ENCODE measurements around the gene PSD2.

The PSD2 gene

DNA sequence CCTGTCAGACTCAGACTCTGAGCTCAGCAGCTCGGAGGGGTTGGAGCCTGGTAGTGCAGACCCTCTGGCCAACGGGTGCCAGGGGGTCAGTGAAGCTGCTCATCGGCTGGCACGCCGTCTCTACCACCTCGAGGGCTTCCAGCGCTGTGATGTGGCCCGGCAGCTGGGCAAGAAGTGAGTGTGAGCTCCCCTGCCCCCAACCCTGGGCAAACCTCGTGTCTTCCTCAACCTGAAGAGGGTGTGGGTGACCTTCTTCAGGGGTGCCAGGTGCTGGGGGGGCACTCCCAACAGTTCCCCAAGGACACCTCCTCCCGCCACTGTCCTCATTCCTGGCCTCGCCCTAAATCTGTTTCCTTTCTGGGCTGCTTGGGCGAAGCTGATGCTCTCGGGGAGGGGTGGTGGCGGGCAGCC, 18.6 kb downstream of the PSD2 start:
- no peak for DNase-seq

- DNase-seq = no peak
Observed at GRCh38 chr5:139814704-139815280, 19.2 kb downstream of the PSD2 start.

GRCh38 chr5:139816566-139816965, 21.0 kb downstream of the PSD2 start:
- no peak for DNase-seq

GRCh38 chr5:139817362-139817761, 21.8 kb downstream of the PSD2 start:
- no peak for DNase-seq

- no peak for DNase-seq
Observed at GRCh38 chr5:139817970-139818369, 22.4 kb downstream of the PSD2 start.

DNA sequence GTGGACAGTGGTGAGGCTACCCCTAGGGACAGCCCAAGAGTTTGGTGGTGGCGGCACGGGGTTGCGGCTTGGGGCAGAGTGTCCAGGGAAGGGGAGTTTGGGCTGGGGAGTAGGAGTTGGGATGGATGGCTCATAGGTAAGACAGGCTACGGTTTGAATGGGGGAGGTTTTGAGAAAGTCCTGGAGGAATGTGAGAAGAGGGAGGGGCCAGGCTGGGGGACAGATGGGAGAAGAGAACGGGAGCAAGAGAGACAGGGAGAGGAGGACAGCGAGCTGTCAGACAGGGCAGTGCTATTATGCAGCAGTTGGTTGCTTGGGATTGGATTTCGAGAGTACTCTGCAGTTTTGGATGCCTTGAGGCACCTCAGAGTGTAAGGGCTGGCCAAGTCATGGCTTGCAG, 24.5 kb downstream of the PSD2 start:
- no peak for DNase-seq

GRCh38 chr5:139820606-139821005, 25.0 kb downstream of the PSD2 start:
- DNase-seq = no peak

DNA sequence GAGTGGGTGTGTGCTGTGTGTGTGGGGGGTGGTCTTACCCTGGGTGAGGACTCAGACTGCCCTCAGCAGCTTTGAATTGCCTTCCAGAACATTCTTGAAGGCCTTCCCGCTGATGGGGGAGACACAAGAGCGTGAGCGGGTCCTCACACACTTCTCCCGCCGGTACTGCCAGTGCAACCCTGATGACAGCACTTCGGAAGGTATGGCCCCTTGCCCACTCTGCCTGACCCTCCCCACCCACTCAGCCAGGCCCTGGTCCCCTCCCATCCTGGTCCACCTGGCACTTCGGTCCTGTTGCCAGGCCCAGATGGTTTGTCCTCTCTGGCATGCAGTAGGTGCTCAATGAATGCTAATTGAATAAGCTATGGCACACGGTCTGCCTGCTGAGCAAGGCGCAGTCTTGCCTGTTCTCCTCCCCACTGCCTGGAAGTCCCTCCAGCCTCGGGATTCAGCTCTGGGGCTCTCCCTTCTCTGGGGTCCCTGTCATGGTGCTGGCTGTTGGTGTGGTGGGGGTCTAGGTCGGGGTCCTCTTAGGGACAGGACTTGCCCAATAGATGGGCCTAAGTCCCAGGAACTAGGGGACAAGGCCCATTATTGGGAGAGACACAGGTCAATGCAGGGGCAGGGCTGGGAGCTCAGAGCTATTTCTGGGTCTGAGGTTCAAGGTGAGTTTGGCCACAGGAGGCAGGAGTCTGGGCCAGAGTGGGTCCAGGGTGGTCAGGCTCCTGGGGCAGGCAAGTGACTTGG, 26.4 kb downstream of the PSD2 start:
- no peak for DNase-seq

- DNase-seq = no peak
Observed at GRCh38 chr5:139822553-139823425, 27.2 kb downstream of the PSD2 start.

DNA sequence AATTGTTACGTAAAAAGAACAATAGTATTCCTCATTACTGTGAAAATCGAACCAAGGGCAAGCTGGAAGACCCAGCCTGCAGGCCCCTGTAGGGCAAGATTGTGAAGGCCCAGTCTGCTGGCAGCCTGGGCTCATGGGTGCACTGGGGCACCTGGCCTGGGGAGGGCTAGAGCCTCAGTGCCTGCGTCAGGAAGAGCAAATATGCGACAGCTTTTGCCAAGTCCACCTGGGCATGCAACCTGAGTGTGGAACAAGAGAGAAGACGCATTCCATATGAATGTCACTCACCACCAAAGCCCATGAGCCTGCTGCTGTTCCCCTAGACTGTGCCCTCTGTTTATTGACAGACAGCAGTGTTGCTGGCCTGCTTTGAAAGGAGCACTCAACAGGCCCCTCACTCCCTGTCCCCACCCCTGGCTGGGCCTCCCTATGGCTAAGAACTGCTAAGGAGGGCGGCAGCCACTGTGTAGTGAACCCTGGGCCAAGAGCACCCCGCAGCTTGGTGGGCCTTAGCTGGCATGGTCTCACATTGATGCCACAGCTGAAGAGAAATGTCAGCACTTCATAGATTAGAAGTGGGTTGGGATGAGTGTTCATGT, 28.2 kb downstream of the PSD2 start:
- no peak for DNase-seq

DNA sequence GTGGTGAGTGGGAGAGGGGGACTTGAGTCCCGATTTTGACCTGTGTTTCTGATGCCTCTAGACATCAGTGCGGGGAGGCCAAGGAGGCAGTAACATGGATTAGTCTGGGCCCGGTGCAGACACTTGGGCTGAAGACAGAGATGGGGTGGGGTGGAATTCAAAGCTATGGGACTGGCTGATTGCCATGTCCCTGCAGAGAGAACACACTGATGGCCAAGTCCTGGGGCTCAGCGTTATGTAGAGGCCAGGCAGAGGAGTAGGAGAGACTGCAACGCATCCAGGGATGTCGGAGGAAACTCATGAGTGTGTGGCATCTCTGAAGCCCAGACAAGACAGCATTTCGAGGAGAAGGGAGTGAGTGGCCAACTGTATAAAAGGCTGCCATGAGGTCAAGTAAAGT, 30.1 kb downstream of the PSD2 start:
- no peak for DNase-seq

GRCh38 chr5:139828207-139828895, 32.7 kb downstream of the PSD2 start:
- DNase-seq = no peak

- no peak for DNase-seq
Observed at GRCh38 chr5:139829471-139829870, 33.9 kb downstream of the PSD2 start.

GRCh38 chr5:139831624-139832023, 36.0 kb downstream of the PSD2 start:
- no peak for DNase-seq

- no peak for DNase-seq
Observed at GRCh38 chr5:139833525-139833924, 37.9 kb downstream of the PSD2 start.

DNA sequence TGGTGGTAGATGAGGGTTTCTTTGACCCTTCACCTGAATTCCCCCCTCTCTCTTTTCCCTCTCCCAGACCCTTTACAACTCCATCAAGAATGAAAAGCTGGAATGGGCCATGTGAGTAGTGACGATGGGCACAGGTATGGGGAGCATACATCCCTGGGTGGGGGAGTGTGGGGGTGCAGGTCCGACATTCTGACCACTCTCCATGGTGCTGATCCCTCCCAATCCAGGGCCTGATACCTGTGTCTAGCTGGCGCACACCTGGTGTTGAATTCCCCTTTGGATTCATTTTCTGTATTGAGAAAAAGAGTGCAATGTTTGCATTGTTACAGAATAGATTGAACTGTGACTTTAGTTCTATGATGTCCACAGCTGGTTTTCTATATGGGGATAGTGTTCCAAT, 40.0 kb downstream of the PSD2 start:
- DNase-seq = no peak

- DNase-seq = no peak
Observed at GRCh38 chr5:139836469-139837208, 41.0 kb downstream of the PSD2 start.

GRCh38 chr5:139837711-139838380, 42.2 kb downstream of the PSD2 start:
- no peak for DNase-seq

DNA sequence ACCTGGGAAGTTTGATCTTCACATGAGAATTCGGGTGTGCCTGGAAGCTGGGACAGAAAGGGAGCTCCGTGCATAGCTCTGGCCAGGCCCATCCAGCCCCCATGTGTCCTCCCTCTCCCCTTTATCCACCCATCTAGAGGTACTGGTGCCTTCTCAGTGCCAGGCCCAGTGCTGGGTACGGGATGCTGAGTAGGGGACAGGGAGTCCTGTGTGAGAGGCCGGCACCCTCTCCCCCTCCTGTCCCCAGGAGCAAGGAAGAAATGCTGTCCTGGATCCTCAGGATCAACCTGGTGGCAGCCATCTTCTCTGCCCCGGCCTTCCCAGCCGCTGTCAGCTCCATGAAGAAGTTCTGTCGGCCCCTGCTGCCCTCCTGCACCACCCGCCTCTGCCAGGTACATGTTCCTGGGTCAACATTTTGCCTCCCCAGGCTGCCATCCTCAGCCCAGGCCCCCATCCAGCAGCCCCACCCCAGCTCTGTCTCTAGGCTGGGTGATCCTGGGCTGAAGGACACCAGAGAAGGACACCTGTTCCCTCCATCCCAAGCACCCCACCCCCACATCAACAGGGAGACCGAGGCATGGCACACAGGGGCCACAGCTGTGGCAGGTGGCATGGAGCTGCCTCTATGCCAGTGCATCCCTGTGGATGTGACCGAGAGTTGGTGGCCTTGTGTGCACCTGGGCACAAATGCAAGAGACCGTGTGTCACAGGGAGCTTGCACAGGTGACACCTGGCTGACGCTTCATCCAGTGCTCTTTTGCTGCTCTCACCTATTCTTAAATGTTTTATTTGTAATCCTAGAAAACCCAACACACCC, 43.0 kb downstream of the PSD2 start:
- DNase-seq = no peak

GRCh38 chr5:139839232-139839815, 43.7 kb downstream of the PSD2 start:
- no peak for DNase-seq
